Effector memory CD4-positive, alpha-beta T cell (primary cell): ENCODE measurements around the gene RNF213.
"Not testable (repeated sequence)": the region's sequence is repeated elsewhere in the genome, so short reads cannot be mapped to it uniquely, and the experiment has no call there.

Experiments used
- DNase-seq, 3 donors: peaks; one replicate each; pipeline ENCODE4 v3.0.0-alpha.2; 2020
- H3K27ac ChIP-seq: 2 replicates; pipeline ENCODE4 v1.7.0; 2013; ENCODE audit warnings: mild to moderate bottlenecking, low read length, moderate library complexity; ENCODE audit not compliant: insufficient read depth, poor library complexity, severe bottlenecking
- H3K27me3 ChIP-seq: replicated peaks from 2 replicates; pipeline ENCODE4 v1.7.0; 2013; ENCODE audit warnings: mild to moderate bottlenecking, low read length; ENCODE audit not compliant: insufficient read depth, control insufficient read depth, poor library complexity, severe bottlenecking
- H3K36me3 ChIP-seq: 2 replicates; pipeline ENCODE4 v1.7.0; 2013; ENCODE audit warnings: mild to moderate bottlenecking, low read length, moderate library complexity; ENCODE audit not compliant: control insufficient read depth, insufficient read depth
- H3K4me1 ChIP-seq: 2 replicates; pipeline ENCODE4 v1.7.0; 2013; ENCODE audit warnings: low read length, mild to moderate bottlenecking; ENCODE audit not compliant: control insufficient read depth, insufficient read depth, poor library complexity, severe bottlenecking
- H3K4me3 ChIP-seq: 2 replicates; pipeline ENCODE4 v1.7.0; 2013; ENCODE audit warnings: low read length, low read depth, mild to moderate bottlenecking; ENCODE audit not compliant: insufficient read depth, poor library complexity, severe bottlenecking
- H3K9me3 ChIP-seq: 2 replicates; pipeline ENCODE4 v1.7.0; 2013; ENCODE audit warnings: mild to moderate bottlenecking, low read length, moderate library complexity; ENCODE audit not compliant: control insufficient read depth

Gene RNF213

DNA sequence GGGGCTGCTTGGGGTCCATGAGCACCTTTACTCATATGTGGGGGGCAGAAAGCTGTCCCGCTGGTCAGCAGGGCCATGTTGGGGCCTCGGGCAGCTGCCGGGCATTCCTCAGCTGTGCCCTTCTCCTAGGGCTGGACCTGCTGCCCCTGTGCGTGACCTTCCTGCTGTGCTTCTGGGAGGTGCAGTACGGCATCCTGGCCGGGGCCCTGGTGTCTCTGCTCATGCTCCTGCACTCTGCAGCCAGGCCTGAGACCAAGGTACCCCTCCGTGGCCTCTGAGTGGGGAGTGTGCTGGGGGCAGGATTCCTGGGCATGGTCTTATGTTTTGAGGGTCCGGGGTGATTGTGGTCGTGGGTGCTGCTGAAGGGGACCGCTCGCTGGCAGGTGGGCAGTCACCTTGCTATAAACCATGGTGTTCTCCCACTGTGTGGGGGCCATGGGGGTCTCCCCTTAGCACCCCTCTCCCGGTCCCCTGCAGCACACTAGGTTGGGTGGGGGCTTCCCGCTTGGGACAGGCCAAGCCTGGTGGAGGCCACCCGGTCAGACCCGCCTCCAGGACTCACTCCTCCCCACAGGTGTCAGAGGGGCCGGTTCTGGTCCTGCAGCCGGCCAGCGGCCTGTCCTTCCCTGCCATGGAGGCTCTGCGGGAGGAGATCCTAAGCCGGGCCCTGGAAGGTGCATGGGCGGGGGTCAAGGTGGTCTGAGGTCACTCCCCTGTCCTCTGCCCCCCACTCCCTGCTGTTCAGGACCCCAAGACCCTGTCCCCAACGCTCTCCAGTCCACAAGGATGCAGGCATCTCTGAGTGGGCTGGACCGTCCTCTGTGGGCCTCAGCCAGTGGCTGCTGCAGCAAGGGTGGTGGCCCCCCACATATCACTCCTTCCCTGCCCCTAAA is 12.4 kb upstream of the RNF213 start:
- Histone ChIP-seq H3K27ac (no peak overlapping the region), H3K36me3 (peaks cover 16% of the 10 kb centered on the region)

GRCh38 chr17:80248894-80249710 is 11.6 kb upstream of the RNF213 start:
- H3K36me3 ChIP-seq, result peaks cover 16% of the 10 kb centered on the region

More for the DNA sequence above, 12.4 kb upstream of the RNF213 start:
- Histone ChIP-seq H3K4me1 (peaks cover 2% of the 10 kb centered on the region), H3K9me3 (no peaks in the 10 kb centered on the region), H3K4me3 (no peak overlapping the region), H3K27me3 (no peaks in the 10 kb centered on the region)
- no peak for DNase-seq

DNA sequence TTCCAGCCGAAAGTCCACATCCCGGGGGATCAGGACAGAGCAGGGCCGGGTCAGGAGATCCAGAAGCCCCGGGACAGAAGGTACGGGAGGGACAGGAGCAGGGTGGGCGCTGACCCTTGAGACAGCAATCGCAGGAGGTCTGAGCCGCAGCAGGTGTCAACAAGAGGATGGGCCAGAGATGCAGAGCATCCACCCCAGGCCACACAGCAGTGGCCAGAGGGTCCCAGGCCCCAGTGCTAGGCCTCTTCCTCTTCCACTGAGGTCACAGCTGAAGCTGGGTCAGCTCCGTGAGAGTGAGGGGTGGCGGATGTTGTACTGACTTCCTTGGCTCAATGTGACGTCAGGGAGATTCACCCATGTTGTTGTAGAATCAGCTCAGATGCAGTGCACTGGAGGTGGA is 8.7 kb upstream of the RNF213 start:
- Histone ChIP-seq H3K4me3 (no peak overlapping the region), H3K27me3 (no peaks in the 10 kb centered on the region), H3K4me1 (peaks cover 11% of the 10 kb centered on the region), H3K9me3 (no peaks in the 10 kb centered on the region), H3K36me3 (no peaks in the 10 kb centered on the region), H3K27ac (no peak overlapping the region)
- no peak for DNase-seq

More at GRCh38 chr17:80248894-80249710, 11.6 kb upstream of the RNF213 start:
- no peak overlapping the region for H3K4me3 ChIP-seq
- no peaks in the 10 kb centered on the region for H3K9me3 ChIP-seq
- no peaks in the 10 kb centered on the region for H3K27me3 ChIP-seq
- DNase-seq, result no peak
- no peak overlapping the region for H3K27ac ChIP-seq
- peaks cover 3% of the 10 kb centered on the region for H3K4me1 ChIP-seq

DNA sequence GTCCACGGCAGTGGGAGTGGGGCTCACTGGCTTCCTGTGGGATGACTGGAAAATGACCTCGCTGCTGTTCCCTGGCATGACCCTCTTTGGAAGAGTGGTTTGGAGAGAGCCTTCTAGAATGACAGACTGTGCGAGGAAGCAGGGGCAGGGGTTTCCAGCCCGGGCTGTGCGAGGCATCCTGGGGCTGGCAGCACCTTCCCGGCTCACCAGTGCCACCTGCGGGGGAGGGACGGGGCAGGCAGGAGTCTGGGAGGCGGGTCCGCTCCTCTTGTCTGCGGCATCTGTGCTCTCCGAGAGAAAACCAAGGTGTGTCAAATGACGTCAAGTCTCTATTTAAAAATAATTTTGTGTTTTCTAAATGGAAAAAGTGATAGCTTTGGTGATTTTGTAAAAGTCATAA is 7.8 kb upstream of the RNF213 start:
- H3K9me3 ChIP-seq, result no peaks in the 10 kb centered on the region

DNA sequence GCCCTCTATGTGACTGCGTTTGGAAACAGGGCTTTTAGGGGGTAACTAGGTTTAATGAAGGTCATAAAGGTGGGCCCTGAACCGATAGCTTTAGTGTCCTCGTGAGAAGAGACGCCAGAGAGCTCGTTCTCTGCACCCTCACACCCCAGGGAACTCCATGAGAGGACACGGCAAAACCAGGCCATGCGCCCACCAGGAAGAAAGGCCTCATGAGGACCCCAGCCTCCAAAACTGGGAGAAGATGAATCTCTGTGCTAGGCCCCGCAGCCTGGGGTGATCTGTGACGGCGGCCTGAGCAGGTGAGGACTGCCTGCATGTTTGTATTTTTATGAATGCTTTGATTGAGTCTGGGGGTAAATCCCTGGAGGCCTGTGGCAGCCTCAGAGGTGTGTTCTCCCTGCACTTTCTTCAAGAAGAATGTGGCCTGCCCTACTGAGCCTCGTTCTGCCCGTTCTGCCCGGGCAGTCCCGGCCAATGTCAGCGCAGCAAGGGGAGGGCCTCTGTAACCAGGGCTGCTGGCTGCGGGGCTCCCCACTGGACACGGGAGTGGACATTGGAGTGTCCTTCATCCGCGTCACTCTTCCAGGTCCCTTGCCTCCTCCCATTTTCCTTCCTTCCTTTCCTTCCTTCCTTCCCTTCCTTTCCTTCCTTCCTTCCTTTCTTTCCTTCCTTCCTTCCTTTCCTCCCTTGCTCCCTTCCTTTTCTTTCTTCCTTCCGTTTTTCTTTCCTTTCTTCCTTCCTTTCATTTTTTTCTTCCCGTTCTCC is 6.8 kb upstream of the RNF213 start:
- H3K27ac ChIP-seq, result no peak overlapping the region
- no peaks in the 10 kb centered on the region for H3K9me3 ChIP-seq
- peaks cover 11% of the 10 kb centered on the region for H3K4me1 ChIP-seq
- H3K27me3 ChIP-seq, result no peaks in the 10 kb centered on the region
- DNase-seq, result no peak
- no peaks in the 10 kb centered on the region for H3K36me3 ChIP-seq
- H3K4me3 ChIP-seq, result no peak overlapping the region

More for the DNA sequence above, 7.8 kb upstream of the RNF213 start:
- no peak overlapping the region for H3K27ac ChIP-seq
- no peaks in the 10 kb centered on the region for H3K27me3 ChIP-seq
- DNase-seq, result peak; percentile 72 to 77 (median 76)
- no peaks in the 10 kb centered on the region for H3K36me3 ChIP-seq
- H3K4me3 ChIP-seq, result no peak overlapping the region
- peaks cover 11% of the 10 kb centered on the region for H3K4me1 ChIP-seq

DNA sequence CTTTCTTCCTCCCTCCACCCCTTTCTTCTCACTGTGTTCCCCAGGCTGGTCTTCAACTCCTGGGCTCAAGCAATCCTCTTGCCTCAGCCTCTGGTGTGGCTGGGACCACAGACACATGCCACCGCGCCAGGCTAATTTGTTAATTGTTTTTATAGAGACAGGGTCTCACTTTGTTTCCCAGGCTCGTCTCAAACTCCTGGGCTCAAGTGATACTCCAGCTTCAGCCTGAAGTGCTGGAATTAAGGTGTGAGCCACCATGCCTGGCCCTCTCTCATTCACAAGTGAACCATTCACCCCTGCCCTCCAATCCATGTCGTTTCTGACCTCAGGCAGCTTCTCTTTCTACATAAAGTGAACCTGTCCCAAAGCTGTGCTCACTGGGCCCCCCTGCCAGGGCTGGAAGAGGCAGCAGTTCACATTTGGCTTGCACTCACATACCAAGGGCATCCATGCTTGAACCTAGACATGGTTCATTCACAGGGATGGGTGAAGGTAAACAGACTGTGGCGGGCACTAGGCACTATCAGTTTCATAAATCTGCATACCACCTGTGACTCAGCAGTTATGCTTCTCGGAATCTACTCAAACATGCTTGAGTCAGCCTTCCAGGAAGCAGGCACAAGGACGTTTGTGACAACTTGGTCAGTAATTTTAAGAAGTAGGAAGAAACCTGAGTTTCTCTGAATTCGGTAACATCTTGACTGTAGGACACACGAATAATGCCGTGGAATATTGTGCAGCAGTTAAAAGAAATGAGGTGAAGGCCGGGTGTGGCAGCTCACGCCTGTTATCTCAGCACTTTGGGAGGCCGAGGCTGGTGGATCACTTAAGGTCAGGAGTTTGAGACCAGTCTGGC is 6.0 kb upstream of the RNF213 start:
- H3K9me3 ChIP-seq, result no peaks in the 10 kb centered on the region
- H3K36me3 ChIP-seq, result no peaks in the 10 kb centered on the region
- peaks cover 12% of the 10 kb centered on the region for H3K4me1 ChIP-seq
- no peaks in the 10 kb centered on the region for H3K27me3 ChIP-seq
- H3K27ac ChIP-seq, result peak overlapping the region; percentile 56
- DNase-seq, result peak; percentile 36 to 45 (median 42)
- H3K4me3 ChIP-seq, result no peak overlapping the region

GRCh38 chr17:80256034-80256350 is 4.7 kb upstream of the RNF213 start:
- Histone ChIP-seq H3K4me3 (no peak overlapping the region), H3K36me3 (no peaks in the 10 kb centered on the region), H3K27me3 (no peaks in the 10 kb centered on the region), H3K27ac (no peak overlapping the region), H3K4me1 (peaks cover 16% of the 10 kb centered on the region), H3K9me3 (no peaks in the 10 kb centered on the region)
- DNase-seq, result no peak

GRCh38 chr17:80257716-80258213 is 2.9 kb upstream of the RNF213 start:
- H3K27ac ChIP-seq, result peak overlapping the region; percentile 13
- H3K4me1 ChIP-seq, result peaks cover 31% of the 10 kb centered on the region
- H3K4me3 ChIP-seq, result no peak overlapping the region
- no peaks in the 10 kb centered on the region for H3K36me3 ChIP-seq
- no peak for DNase-seq
- no peaks in the 10 kb centered on the region for H3K9me3 ChIP-seq
- no peaks in the 10 kb centered on the region for H3K27me3 ChIP-seq

GRCh38 chr17:80258296-80258695 is 2.4 kb upstream of the RNF213 start:
- H3K9me3 ChIP-seq, DNase-seq, H3K4me3 ChIP-seq, H3K36me3 ChIP-seq, H3K27me3 ChIP-seq: not testable (repeated sequence)
- peak overlapping the region; percentile 2 for H3K27ac ChIP-seq
- peaks cover 33% of the 10 kb centered on the region for H3K4me1 ChIP-seq
